ES-I3 (cell line): ENCODE results near the gene THADA.
"Not testable (repeated sequence)": the region's sequence is repeated elsewhere in the genome, so short reads cannot be mapped to it uniquely, and the experiment has no call there.

Source experiments
- H3K36me3 ChIP-seq: 2 replicates; pipeline ENCODE4 v1.6.1; 2013; ENCODE audit warnings: mild to moderate bottlenecking, low read length, control low read depth, moderate library complexity; ENCODE audit not compliant: insufficient read depth
- H3K4me1 ChIP-seq: 2 replicates; pipeline ENCODE4 v1.6.1; 2013; ENCODE audit warnings: mild to moderate bottlenecking, control low read depth, low read length; ENCODE audit not compliant: insufficient read depth
- H3K9ac ChIP-seq: 2 replicates; pipeline ENCODE4 v1.6.1; 2013; ENCODE audit warnings: low read depth, mild to moderate bottlenecking, low read length, moderate library complexity
- H3K9me3 ChIP-seq: 2 replicates; pipeline ENCODE4 v1.6.1; 2013; ENCODE audit warnings: mild to moderate bottlenecking, low read length, moderate library complexity; ENCODE audit not compliant: control insufficient read depth, insufficient read depth

THADA gene

DNA sequence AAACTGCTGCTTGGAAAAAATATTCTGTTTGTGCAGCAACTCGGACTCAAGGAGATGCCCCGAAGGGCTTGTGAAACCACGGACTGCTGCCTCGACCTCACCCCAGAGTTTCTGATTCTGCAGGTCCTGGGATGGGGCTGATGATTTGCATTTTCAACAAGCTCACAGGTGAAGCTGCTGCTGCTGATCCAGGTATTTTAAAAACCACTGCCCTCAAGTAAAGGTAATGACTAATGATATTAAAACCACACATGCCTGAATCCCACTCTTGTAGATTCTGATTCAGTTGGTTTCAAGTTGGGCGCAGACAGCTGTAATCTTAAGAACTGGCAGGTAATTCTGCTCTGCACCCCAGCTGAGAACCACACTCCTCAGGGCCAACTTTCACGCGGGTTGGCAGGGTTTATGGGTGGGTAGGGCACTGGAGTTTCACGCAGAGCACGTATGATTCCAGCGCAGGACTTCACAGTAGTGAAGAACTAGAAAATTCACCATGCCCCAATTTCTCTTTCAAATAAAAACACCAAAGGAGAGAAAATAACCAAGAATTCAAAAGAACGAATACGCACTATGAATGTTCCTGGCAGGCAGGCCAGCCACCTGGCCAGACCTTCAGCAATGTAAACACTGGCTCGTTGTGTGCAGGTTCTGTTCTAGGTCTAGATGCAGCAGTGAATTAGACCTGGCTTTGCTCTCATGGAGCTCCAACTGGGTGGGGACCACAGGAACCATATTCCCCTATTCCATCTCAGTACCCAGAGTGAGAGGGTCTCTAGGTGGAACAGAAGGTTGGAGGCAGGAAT, 294.9 kb downstream of the THADA start:
- Histone ChIP-seq H3K9ac (no peak overlapping the region), H3K9me3 (no peaks in the 10 kb centered on the region), H3K36me3 (no peaks in the 10 kb centered on the region), H3K4me1 (no peaks in the 10 kb centered on the region)

DNA sequence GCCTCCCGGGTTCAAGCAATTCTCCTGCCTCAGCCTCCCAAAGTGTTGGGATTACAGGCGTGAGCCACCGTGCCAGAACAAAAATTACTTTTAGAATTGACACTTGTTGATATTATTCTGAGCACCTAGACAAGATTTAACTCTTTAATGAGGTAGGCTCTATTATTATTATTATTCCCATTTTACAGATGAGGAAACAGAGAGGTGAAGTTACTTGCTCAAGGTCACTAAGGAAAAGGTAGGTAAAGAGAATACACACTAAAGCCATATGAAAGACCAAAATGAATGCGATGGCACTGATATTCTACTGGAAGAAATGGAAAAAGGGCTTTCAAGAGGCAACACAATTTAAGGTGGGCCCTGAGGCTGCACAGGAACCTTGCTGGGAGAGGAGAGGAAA, 295.6 kb downstream of the THADA start:
- no peaks in the 10 kb centered on the region for H3K9me3 ChIP-seq
- H3K9ac ChIP-seq, result no peak overlapping the region
- no peaks in the 10 kb centered on the region for H3K4me1 ChIP-seq
- no peaks in the 10 kb centered on the region for H3K36me3 ChIP-seq

DNA sequence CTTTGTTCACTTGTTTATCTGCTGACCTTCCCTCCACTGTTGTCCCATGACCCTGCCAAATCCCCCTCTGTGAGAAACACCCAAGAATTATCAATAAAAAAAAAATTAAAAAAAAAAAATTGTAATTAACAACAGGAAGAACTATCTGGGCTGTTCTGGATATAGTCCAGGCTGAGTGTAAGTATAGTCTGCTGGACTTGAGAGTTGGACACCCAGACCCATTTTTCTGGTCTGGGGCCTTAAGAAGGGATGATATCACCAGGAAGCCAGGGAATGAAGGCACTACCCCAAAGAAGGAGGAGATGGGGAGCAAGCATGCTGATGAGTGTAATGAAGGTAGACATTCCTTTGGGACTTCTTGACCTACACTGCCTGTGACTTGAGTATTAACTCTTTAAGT, 297.3 kb downstream of the THADA start:
- Histone ChIP-seq H3K9me3 (no peaks in the 10 kb centered on the region), H3K4me1 (no peaks in the 10 kb centered on the region), H3K36me3 (no peaks in the 10 kb centered on the region), H3K9ac (no peak overlapping the region)

DNA sequence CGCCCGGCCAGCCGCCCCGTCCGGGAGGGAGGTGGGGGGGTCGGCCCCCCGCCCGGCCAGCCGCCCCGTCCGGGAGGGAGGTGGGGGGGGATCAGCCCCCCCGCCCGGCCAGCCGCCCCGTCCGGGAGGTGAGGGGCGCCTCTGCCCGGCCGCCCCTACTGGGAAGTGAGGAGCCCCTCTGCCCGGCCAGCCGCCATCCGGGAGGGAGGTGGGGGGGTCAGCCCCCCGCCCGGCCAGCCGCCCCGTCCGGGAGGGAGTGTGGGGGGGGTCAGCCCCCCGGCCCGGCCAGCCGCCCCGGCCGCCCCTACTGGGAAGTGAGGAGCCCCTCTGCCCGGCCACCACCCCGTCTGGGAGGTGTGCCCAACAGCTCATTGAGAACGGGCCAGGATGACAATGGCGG, 298.1 kb downstream of the THADA start:
- not testable (repeated sequence) for H3K4me1 ChIP-seq

DNA sequence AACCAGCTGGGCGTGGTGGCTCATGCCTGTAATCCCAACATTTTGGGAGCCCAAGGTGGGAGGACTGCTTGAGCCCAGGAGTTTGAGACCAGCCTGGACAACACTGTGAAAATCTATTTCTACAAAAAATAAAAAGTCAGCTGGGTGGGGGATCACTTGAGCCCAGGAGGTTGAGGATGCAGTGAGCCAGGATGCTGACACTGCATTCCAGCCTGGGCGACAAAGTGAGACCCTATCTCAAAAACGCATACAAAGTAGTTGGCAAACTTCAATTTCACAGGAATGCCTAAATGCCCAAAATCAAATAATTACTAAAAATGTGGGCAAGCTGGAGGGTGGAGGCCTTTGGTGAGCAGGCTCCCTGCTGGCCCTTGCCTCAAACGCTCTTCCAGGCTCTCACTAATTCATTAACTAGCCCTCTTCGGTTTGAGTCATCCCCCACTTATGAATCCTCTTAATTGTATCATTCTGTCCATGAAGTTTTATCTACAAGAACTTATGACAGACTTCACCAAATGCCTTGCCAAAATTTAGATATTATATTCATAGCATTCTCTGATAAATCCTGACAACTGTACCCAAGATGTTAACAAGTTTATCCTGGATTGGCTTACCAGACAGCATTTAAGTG, 300.8 kb downstream of the THADA start:
- no peaks in the 10 kb centered on the region for H3K9me3 ChIP-seq
- no peaks in the 10 kb centered on the region for H3K36me3 ChIP-seq
- no peaks in the 10 kb centered on the region for H3K4me1 ChIP-seq
- no peak overlapping the region for H3K9ac ChIP-seq

More for the DNA sequence above, 298.1 kb downstream of the THADA start:
- H3K9ac ChIP-seq, H3K9me3 ChIP-seq, H3K36me3 ChIP-seq: not testable (repeated sequence)

DNA sequence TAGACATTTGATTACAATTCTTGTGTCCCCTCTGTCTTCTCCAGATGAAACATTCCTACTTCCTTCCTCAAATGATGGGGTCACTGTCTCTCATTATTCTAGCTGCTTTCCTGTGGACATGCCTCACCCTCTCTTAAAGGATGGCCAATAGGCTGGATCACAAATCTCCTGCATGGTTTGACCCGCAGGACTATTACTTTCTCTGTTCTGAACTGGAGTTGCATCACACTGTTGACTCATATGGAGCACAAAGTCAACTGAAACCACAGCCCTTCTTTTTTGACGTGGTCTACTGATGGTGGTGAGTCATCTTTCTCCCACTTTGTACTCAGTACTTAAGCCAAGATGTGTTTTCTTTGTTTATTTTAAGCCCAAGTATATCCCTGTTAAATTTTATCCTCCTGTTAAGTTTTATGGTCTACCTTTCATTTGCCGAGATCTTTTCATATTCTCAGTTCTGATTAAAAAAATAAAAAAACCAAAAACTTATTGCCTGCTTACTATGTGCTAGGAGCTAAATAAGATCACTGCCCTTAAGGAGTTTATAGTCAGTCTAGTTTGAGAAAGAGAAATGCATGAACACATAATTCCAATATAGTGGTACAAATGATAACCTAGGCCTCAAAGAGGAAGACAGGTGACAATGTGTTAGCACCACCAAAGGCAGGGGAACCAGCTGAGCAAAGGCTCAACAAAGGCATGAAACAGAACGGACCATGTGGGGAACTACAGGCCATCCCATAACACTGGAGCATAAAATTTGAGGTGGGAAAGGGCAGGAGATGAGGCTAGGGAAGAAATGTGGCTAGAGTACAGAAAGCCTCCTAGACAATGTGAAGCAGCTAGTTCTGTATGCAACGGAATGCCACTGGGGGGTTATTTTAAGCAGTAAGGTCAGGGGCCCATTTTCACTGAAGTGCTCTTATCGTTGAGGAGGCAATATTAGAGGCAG, 301.8 kb downstream of the THADA start:
- Histone ChIP-seq H3K4me1 (no peaks in the 10 kb centered on the region), H3K9ac (no peak overlapping the region), H3K36me3 (no peaks in the 10 kb centered on the region), H3K9me3 (no peaks in the 10 kb centered on the region)

DNA sequence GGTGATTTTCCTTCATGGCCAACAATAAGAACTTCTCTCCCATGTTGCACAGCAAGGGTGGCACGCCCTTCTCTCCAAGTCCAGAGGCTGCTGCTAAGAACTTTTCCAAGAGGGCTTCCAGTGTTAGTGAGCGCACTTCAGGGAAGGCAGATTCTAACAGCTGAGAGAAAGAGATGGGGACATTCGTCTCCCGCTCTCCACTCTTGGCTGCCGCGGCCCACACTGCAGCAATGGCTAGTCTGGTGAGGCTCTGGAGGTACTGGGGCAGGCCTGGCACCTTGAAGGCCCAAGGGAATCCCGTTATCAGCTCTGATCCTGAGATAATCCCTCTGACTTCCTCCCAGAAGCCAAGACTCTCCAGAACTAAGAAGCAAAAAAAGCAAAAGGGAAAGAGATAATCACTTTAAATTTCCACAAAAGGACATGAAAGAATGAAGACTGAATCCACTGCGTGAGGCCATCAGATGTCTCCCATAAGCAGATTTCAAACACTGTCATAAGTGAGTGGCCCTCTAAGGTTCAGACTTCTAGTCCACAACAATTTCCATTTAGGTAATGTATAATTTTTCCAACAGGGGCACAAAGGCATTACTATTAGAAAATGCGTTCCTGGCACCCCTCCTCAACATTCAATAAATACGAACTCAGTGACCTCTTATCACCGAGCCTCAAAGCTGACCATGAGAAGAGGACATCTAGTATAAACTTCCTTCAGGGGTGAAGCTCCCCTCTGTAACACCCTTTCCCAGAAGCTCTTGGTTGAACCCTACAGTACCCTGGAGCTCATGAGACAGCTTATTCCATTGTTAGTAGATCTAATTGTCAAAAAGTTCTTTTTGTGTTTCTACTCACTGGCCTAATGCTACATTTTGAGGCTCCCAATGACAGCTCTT, 302.7 kb downstream of the THADA start:
- Histone ChIP-seq H3K4me1 (no peaks in the 10 kb centered on the region), H3K36me3 (no peaks in the 10 kb centered on the region), H3K9ac (no peak overlapping the region), H3K9me3 (no peaks in the 10 kb centered on the region)

DNA sequence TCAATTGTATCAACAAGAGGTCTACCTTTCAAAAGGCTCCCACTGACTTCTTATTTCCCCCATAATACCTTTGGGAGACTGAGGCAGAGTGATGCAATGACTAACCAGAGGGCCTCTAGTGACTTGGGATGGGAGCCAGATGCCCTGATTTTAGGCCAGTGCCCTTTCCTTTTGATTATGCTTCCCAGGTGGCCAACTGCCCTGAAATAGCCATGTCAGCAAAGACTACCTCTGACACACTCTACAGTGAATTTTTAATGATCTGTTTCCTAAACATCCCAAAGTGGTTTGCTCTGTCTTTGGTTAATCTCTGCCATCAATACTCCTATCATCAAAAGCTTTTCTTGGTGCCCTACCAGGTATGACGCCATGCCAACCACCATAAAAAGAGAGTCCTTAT, 303.5 kb downstream of the THADA start:
- Histone ChIP-seq H3K4me1 (no peaks in the 10 kb centered on the region), H3K36me3 (no peaks in the 10 kb centered on the region), H3K9me3 (no peaks in the 10 kb centered on the region), H3K9ac (no peak overlapping the region)

DNA sequence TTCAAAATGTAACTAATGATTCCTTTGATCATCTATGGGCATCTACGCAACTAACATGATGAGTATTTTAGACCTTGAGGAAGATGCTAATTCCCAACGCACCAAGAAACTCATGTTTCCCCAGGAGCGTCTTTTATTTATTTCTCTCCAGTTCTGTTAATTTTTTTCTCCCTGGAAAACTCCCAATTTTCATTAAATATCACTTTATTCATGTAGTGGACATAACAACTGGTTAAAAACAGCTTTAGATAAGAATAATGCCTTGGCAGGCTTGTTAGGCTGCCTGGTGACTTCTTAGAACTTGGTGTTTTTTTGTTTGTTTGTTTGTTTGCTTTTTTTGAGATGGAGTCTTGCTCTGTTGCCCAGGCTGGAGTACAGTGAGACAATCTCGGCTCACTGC, 306.5 kb downstream of the THADA start:
- Histone ChIP-seq H3K36me3 (no peaks in the 10 kb centered on the region; the same call in 1 of the 2 replicates), H3K9me3 (peaks cover 7% of the 10 kb centered on the region; the same call in 1 of the 2 replicates), H3K4me1 (no peaks in the 10 kb centered on the region), H3K9ac (no peak overlapping the region)

DNA sequence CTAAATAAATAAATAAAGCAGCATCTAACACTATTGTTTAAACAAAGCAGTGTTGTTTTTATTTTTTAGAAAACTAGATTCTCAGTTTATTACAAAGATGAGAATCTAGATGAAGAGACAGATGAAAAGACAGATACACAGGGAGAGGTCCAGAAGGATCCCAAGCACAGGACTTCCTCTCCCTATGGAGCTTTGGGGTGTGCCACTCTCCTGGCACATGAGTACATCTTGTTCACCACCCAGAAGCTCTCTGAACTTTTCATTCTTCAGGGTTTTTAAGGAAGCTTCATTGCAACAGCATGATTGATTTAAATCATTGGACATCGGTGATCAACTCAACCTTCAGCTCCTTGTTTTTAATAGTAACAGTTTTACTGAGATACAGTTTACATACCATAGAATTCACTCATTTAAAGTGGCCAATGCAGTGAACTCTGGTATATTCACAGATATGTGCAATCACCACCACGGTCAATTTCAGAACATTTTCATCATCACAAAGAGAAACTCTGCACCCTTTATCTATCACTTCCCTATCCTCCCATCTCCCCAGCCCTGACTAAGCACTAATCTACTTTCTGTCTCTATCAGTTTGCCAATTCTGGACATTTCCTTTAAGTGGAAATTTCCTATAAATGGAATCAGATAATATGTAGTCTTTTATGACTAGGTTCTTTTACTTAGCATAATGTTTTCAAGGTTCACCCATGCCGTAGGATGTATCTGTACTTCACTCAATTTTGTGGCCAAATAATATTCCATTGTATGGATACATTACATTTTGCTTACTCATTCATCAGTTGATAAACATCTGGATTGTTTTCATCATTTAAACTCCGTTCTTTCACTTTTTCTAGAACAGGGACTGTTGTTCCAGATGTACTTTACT, 307.2 kb downstream of the THADA start:
- no peaks in the 10 kb centered on the region for H3K4me1 ChIP-seq
- H3K9me3 ChIP-seq, result peaks cover 7% of the 10 kb centered on the region; the same call in 1 of the 2 replicates
- no peak overlapping the region for H3K9ac ChIP-seq
- no peaks in the 10 kb centered on the region; the same call in 1 of the 2 replicates for H3K36me3 ChIP-seq

DNA sequence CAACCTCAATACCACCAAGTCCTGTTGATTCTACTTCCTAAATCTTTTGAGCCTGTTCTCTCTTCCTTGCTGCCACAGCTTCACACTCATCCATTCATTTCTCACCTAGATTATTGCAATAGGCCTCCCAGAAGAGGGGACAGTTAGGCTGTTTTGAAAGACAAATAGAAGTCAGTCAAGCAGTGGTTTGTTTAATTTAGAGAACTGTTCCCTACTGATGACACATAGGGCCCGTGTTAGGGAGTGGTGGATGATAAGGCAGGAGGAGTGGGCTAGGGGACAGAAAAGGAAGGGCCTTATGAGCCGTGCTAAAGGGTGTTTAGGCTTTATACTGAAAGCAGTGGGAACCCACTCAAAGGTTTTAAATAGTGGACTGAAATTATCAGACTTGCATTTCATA, 309.9 kb downstream of the THADA start:
- Histone ChIP-seq H3K4me1 (no peaks in the 10 kb centered on the region), H3K36me3 (peaks cover 3% of the 10 kb centered on the region; the same call in 1 of the 2 replicates), H3K9me3 (peaks cover 7% of the 10 kb centered on the region; the same call in 1 of the 2 replicates), H3K9ac (no peak overlapping the region)

DNA sequence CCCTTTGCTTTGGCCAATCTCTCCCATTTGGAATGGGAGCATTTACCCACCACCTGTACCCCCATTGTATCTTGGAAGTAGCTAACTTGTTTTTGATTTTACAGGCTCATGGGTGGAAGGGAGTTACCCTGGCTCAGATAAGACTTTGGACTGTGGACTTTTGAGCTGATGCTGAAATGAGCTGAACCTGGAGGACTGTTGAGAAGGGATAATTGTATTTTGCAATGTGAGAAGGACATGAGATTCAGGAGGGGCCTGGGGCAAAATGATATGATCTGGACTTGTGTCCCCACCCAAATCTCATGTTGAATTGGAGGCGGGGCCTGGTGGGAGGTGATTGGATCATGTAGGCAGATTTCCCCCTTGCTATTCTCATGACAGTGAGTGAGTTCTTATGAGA, 310.9 kb downstream of the THADA start:
- Histone ChIP-seq H3K4me1 (no peaks in the 10 kb centered on the region), H3K36me3 (peaks cover 3% of the 10 kb centered on the region; the same call in 1 of the 2 replicates), H3K9ac (no peak overlapping the region), H3K9me3 (peaks cover 7% of the 10 kb centered on the region; the same call in 1 of the 2 replicates)

DNA sequence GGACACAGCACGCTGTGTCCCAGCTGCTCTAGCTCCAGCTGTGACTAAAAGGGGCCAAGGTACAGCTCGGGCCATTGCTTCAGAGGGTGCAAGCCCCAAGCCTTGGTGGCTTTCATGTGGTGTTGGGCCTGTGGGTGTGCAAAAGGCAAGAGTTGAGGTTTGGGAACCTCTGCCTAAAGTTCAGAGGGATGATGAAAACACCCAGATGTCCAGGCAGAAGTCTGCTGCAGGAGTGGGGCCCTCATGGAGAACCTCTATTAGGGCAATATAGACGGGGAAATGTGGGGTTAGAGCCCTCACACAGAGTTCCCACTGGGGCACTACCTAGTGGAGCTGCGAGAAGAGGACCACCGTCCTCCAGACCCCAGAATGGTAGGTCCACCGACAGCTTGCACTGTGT, 311.5 kb downstream of the THADA start:
- H3K36me3 ChIP-seq, H3K9ac ChIP-seq, H3K4me1 ChIP-seq, H3K9me3 ChIP-seq: not testable (repeated sequence)
